ENCODE results near the gene GZMH.

Gene GZMH

GRCh38 chr14:24574206-24574774 lies 35.2 kb downstream of the GZMH start:
- Mint-ChIP-seq H3K27me3 (ENCODE audit: low read depth) (peaks cover 8% of the 10 kb centered on the region), H3K4me1 (ENCODE audit: low read depth) (no peaks in the 10 kb centered on the region), H3K9me3 (no peaks in the 10 kb centered on the region), H3K27ac (no peak overlapping the region), H3K36me3 (ENCODE audit: low read depth) (no peaks in the 10 kb centered on the region), H3K4me3 (no peak overlapping the region)
- DNase-seq (ENCODE audit: low spot score): no peak

DNA sequence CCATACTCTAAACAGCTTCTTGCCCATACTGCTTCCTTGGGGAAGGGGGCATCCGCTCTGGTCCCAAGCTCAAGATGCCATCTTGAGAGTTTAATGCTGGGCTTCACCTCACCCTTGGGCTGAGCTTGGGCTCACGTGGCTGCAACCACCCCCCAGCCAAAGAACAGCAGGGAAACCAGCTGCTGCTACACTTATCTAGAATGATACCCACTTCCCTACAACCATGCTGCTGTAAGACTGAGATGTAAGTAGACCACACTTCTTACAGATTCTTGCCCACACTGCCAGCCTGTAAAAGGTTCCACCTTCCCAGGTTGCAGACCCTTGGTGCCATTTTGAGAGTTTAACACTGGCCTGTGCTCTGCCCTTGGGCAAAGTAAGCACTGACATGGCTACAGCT lies 43.2 kb downstream of the GZMH start:
- H3K4me3 Mint-ChIP-seq: no peak overlapping the region

GRCh38 chr14:24565766-24566165 lies 43.7 kb downstream of the GZMH start:
- Mint-ChIP-seq H3K27ac (no peak overlapping the region), H3K4me3 (no peak overlapping the region), H3K36me3 (ENCODE audit: low read depth) (no peaks in the 10 kb centered on the region), H3K9me3 (peaks cover 24% of the 10 kb centered on the region), H3K4me1 (ENCODE audit: low read depth) (no peaks in the 10 kb centered on the region), H3K27me3 (ENCODE audit: low read depth) (peaks cover 2% of the 10 kb centered on the region)
- no peak for DNase-seq (ENCODE audit: low spot score)

More for the DNA sequence above, 43.2 kb downstream of the GZMH start:
- Mint-ChIP-seq H3K27ac (no peak overlapping the region), H3K9me3 (peaks cover 24% of the 10 kb centered on the region), H3K4me1 (ENCODE audit: low read depth) (no peaks in the 10 kb centered on the region), H3K27me3 (ENCODE audit: low read depth) (peaks cover 3% of the 10 kb centered on the region), H3K36me3 (ENCODE audit: low read depth) (no peaks in the 10 kb centered on the region)
- no peak for DNase-seq (ENCODE audit: low spot score)

GRCh38 chr14:24563505-24563904 lies 46.0 kb downstream of the GZMH start:
- no peak overlapping the region for H3K4me3 Mint-ChIP-seq
- peaks cover 23% of the 10 kb centered on the region for H3K9me3 Mint-ChIP-seq
- H3K36me3 Mint-ChIP-seq (ENCODE audit: low read depth): no peaks in the 10 kb centered on the region
- H3K4me1 Mint-ChIP-seq (ENCODE audit: low read depth): no peaks in the 10 kb centered on the region
- H3K27me3 Mint-ChIP-seq (ENCODE audit: low read depth): peaks cover 2% of the 10 kb centered on the region
- no peak overlapping the region for H3K27ac Mint-ChIP-seq
- no peak for DNase-seq (ENCODE audit: low spot score)

- Mint-ChIP-seq H3K4me1 (ENCODE audit: low read depth) (no peaks in the 10 kb centered on the region), H3K9me3 (no peaks in the 10 kb centered on the region), H3K36me3 (ENCODE audit: low read depth) (no peaks in the 10 kb centered on the region), H3K4me3 (no peak overlapping the region), H3K27me3 (ENCODE audit: low read depth) (peaks cover 2% of the 10 kb centered on the region), H3K27ac (no peak overlapping the region)
- DNase-seq (ENCODE audit: low spot score): no peak
Observed at GRCh38 chr14:24556756-24557155, 52.7 kb downstream of the GZMH start.

Measured in T-helper 2 cell treated with Interferon-gamma antibody and Interleukin-4, amounts not matched to agents 5 μg/mL and 100 μg/mL, for 36 hours (primary cell).